ENCODE measurements around the gene RAP1GAP2. TPM values are rescaled to one million over a fixed set of nuclear protein-coding genes. Genes with fewer than 3 reads are reported as not detected.

Gene RAP1GAP2
- total RNA-seq, 1 donor from 2014 or later: 30.4 TPM

- DNase-seq (ENCODE audit: low read depth): peak; percentile 79
- TF ChIP-seq CTCF (conservative IDR thresholded peaks at IDR 0.05; ENCODE audit: low read depth, low read length): no peak
- H3K4me3 ChIP-seq (ENCODE audit: low read depth, low read length): no peak overlapping the region
These were observed 96.2 kb downstream of the RAP1GAP2 start for GRCh38 chr17:2892305-2892971.

GRCh38 chr17:2893422-2893914, 97.2 kb downstream of the RAP1GAP2 start:
- DNase-seq (ENCODE audit: low read depth): no peak
- no peak for TF ChIP-seq CTCF (conservative IDR thresholded peaks at IDR 0.05; ENCODE audit: low read depth, low read length)
- H3K4me3 ChIP-seq (ENCODE audit: low read depth, low read length): no peak overlapping the region

GRCh38 chr17:2894782-2895181, 98.5 kb downstream of the RAP1GAP2 start:
- no peak for TF ChIP-seq CTCF (conservative IDR thresholded peaks at IDR 0.05; ENCODE audit: low read depth, low read length)
- H3K4me3 ChIP-seq (ENCODE audit: low read depth, low read length): no peak overlapping the region
- DNase-seq (ENCODE audit: low read depth): no peak

- TF ChIP-seq CTCF (conservative IDR thresholded peaks at IDR 0.05; ENCODE audit: low read depth, low read length): no peak
- H3K4me3 ChIP-seq (ENCODE audit: low read depth, low read length): no peak overlapping the region
- no peak for DNase-seq (ENCODE audit: low read depth)
These were observed 101.4 kb downstream of the RAP1GAP2 start for GRCh38 chr17:2897605-2898004.

GRCh38 chr17:2898255-2898926, 102.2 kb downstream of the RAP1GAP2 start:
- TF ChIP-seq CTCF (conservative IDR thresholded peaks at IDR 0.05; ENCODE audit: low read depth, low read length): no peak
- H3K4me3 ChIP-seq (ENCODE audit: low read depth, low read length): no peak overlapping the region
- no peak for DNase-seq (ENCODE audit: low read depth)

GRCh38 chr17:2899906-2900305, 103.7 kb downstream of the RAP1GAP2 start:
- no peak for DNase-seq (ENCODE audit: low read depth)
- TF ChIP-seq CTCF (conservative IDR thresholded peaks at IDR 0.05; ENCODE audit: low read depth, low read length): no peak
- H3K4me3 ChIP-seq (ENCODE audit: low read depth, low read length): no peak overlapping the region
